HG02943 (cell line): ENCODE data around the gene CNTNAP2.

ENCODE experiments used
- ATAC-seq: cut with Tn5 transposase; IDR thresholded peaks from one replicate; pipeline ENCODE4 v1.9.1; 2021; ENCODE audit warnings: mild to moderate bottlenecking, low read depth, moderate library complexity; ENCODE audit not compliant: unreplicated experiment

Gene CNTNAP2

GRCh38 chr7:146412781-146413180 lies 296.2 kb downstream of the CNTNAP2 start:
- no peak for ATAC-seq

GRCh38 chr7:146414373-146414772 lies 297.8 kb downstream of the CNTNAP2 start:
- ATAC-seq = no peak

- no peak for ATAC-seq
These were observed 298.3 kb downstream of the CNTNAP2 start for GRCh38 chr7:146414937-146415336.

- ATAC-seq = no peak
These were observed 300.6 kb downstream of the CNTNAP2 start for GRCh38 chr7:146417176-146417575.

GRCh38 chr7:146423446-146423845 lies 306.8 kb downstream of the CNTNAP2 start:
- ATAC-seq = no peak

GRCh38 chr7:146424084-146424483 lies 307.5 kb downstream of the CNTNAP2 start:
- no peak for ATAC-seq

GRCh38 chr7:146433501-146433900 lies 316.9 kb downstream of the CNTNAP2 start:
- no peak for ATAC-seq

- no peak for ATAC-seq
These were observed 326.5 kb downstream of the CNTNAP2 start for GRCh38 chr7:146443102-146443501.

- no peak for ATAC-seq
These were observed 333.0 kb downstream of the CNTNAP2 start for GRCh38 chr7:146449625-146450024.

- no peak for ATAC-seq
These were observed 338.6 kb downstream of the CNTNAP2 start for GRCh38 chr7:146455091-146455655.

GRCh38 chr7:146479040-146479439 lies 362.4 kb downstream of the CNTNAP2 start:
- ATAC-seq = no peak

GRCh38 chr7:146486519-146486918 lies 369.9 kb downstream of the CNTNAP2 start:
- no peak for ATAC-seq

GRCh38 chr7:146492017-146492416 lies 375.4 kb downstream of the CNTNAP2 start:
- no peak for ATAC-seq

GRCh38 chr7:146494952-146495596 lies 378.5 kb downstream of the CNTNAP2 start:
- ATAC-seq = no peak

- ATAC-seq = no peak
These were observed 380.1 kb downstream of the CNTNAP2 start for GRCh38 chr7:146496657-146497056.

- no peak for ATAC-seq
These were observed 383.4 kb downstream of the CNTNAP2 start for GRCh38 chr7:146499970-146500369.

GRCh38 chr7:146503844-146504243 lies 387.2 kb downstream of the CNTNAP2 start:
- ATAC-seq = no peak

- no peak for ATAC-seq
These were observed 393.6 kb downstream of the CNTNAP2 start for GRCh38 chr7:146510088-146510680.

GRCh38 chr7:146514304-146514703 lies 397.7 kb downstream of the CNTNAP2 start:
- no peak for ATAC-seq

GRCh38 chr7:146528581-146528980 lies 412.0 kb downstream of the CNTNAP2 start:
- no peak for ATAC-seq

- no peak for ATAC-seq
These were observed 423.2 kb downstream of the CNTNAP2 start for GRCh38 chr7:146539836-146540235.

- no peak for ATAC-seq
These were observed 425.5 kb downstream of the CNTNAP2 start for GRCh38 chr7:146542101-146542500.
